HepG2 (cell line): ENCODE results near the gene CCDC183. TPM values are rescaled to one million over a fixed set of nuclear protein-coding genes. Genes with fewer than 3 reads are reported as not detected.

Experiments
- ATAC-seq: fragments of 200-7000 bp; cut with Tn5 transposase; 3 replicates; pipeline ENCODE4 v1.9.1; 2020; ENCODE audit warnings: mild to moderate bottlenecking, moderate library complexity
- BruUV-seq: library from RNA; stranded (reverse); fragments of 400-500 nt; replicated peaks from 2 replicates; lab custom pipeline; 2021; lab: Mats Ljungman, UMichigan
- CTCF ChIA-PET: fragments of 300-600 bp; formaldehyde crosslinking; extraction: SDS; loops from one replicate; lab custom pipeline; 2021; ENCODE audit warnings: low total read pairs, inconsistent platforms, low intra/inter-chr PET ratio; lab: Yijun Ruan, JAX
- POLR2A ChIA-PET: fragments of 350-600 bp; sonication (Branson Sonifier 250); formaldehyde crosslinking; loops from one replicate; lab custom pipeline; 2020; ENCODE audit warnings: antibody characterized with exemption, inconsistent platforms; lab: Yijun Ruan, JAX
- DNase-seq: peaks from one replicate; pipeline ENCODE4 v3.0.0-alpha.2; 2015; ENCODE audit warnings: low spot score
- FAIRE-seq: peaks from 3 replicates; lab custom pipeline; 2011; peaks lifted over from hg19 to GRCh38; lab: Jason Lieb, UNC
- H2AFZ ChIP-seq: one replicate; pipeline ENCODE4 v1.6.1; 2011; ENCODE audit warnings: low read length, inconsistent platforms
- H3K27ac ChIP-seq: fragments of 300-600 bp; 3 replicates; pipeline ENCODE4 v1.8.0; 2011; ENCODE audit warnings: mixed run types, mild to moderate bottlenecking, mixed read lengths, low read length, inconsistent platforms; ENCODE audit not compliant: insufficient read depth; ENCODE audit errors: extremely low read length
- H3K27me3 ChIP-seq, 2 experiments: fragments of 200-600 bp in 1 of 2; 2 replicates in 1 of 2; 3 replicates in 1 of 2; pipeline versions ENCODE4 v1.6.0 to v1.8.0; 2011; ENCODE audit warnings: low read length in 2 of 2, mild to moderate bottlenecking in 2 of 2, moderate library complexity in 2 of 2, inconsistent platforms in 1 of 2; ENCODE audit not compliant: insufficient read depth in 2 of 2, control insufficient read depth in 1 of 2
- H3K36me3 ChIP-seq, 2 experiments: fragments of 200-600 bp in 1 of 2; replicated peaks in 1 of 2; 2 replicates in 1 of 2; 3 replicates in 1 of 2; pipeline versions ENCODE4 v1.5.1 to v1.8.0; 2011; ENCODE audit warnings: low read length in 2 of 2, inconsistent platforms in 1 of 2; ENCODE audit not compliant: insufficient read depth in 2 of 2, control insufficient read depth in 1 of 2
- H3K4me1 ChIP-seq: 2 replicates; pipeline ENCODE4 v1.5.1; 2012; ENCODE audit warnings: low read length, inconsistent platforms; ENCODE audit not compliant: insufficient read depth
- H3K4me2 ChIP-seq: 2 replicates; pipeline ENCODE4 v1.6.0; 2011; ENCODE audit warnings: low read depth, low read length, inconsistent platforms
- H3K4me3 ChIP-seq, 3 experiments: fragments of 200-600 bp in 1 of 3; sonication (generic), shearing (Covaris generic) in 1 of 3; replicated peaks in 1 of 3; 2 replicates each; pipeline ENCODE4 v1.5.1; 2011 to 2016; ENCODE audit warnings: low read length in 3 of 3, inconsistent platforms in 2 of 3, low read depth in 2 of 3, mild to moderate bottlenecking in 2 of 3, control low read depth in 1 of 3, mixed read lengths in 1 of 3; ENCODE audit not compliant: insufficient read depth in 1 of 3
- H3K79me2 ChIP-seq: one replicate; pipeline ENCODE4 v1.6.1; 2011; ENCODE audit warnings: low read length, inconsistent platforms; ENCODE audit not compliant: insufficient read depth
- H3K9ac ChIP-seq: 2 replicates; pipeline ENCODE4 v1.6.0; 2011; ENCODE audit warnings: mild to moderate bottlenecking, low read depth, low read length, inconsistent platforms; ENCODE audit not compliant: insufficient read depth
- H3K9me3 ChIP-seq: 2 replicates; pipeline ENCODE4 v1.5.1; 2012; ENCODE audit warnings: mild to moderate bottlenecking, low read length
- H4K20me1 ChIP-seq: 2 replicates; pipeline ENCODE4 v1.6.0; 2011; ENCODE audit warnings: inconsistent platforms, mild to moderate bottlenecking, low read length, moderate library complexity; ENCODE audit not compliant: insufficient read depth
- CBX2 ChIP-seq, 2 experiments: fragments of 200-600 bp in 1 of 2; sonication (generic); formaldehyde crosslinking in 1 of 2; IDR thresholded peaks; 2 replicates each; pipeline versions ENCODE4 v1.7.0 to v1.8.1; 2018 to 2022; ENCODE audit warnings: low read depth in 2 of 2, low read length in 1 of 2, mild to moderate bottlenecking in 1 of 2, missing genetic modification reagents in 1 of 2
- KDM1A ChIP-seq: IDR thresholded peaks from 2 replicates; pipeline ENCODE4 v1.6.1; 2016; ENCODE audit warnings: missing compliant biosample characterization
- NCOA5 ChIP-seq: sonication (generic); formaldehyde crosslinking; IDR thresholded peaks from 2 replicates; pipeline ENCODE4 v1.4.0; 2020; ENCODE audit warnings: missing genetic modification reagents
- RFXANK ChIP-seq: IDR thresholded peaks from 2 replicates; pipeline ENCODE4 v1.6.1; 2016
- SOX5 ChIP-seq: IDR thresholded peaks from 2 replicates; pipeline ENCODE4 v1.6.1; 2016; ENCODE audit warnings: borderline replicate concordance
- ZBTB42 ChIP-seq: sonication (generic); formaldehyde crosslinking; IDR thresholded peaks from 2 replicates; pipeline ENCODE4 v1.5.0; 2020; ENCODE audit warnings: mild to moderate bottlenecking, missing genetic modification reagents
- ZFP36L2 ChIP-seq: sonication (generic); formaldehyde crosslinking; IDR thresholded peaks from 2 replicates; pipeline ENCODE4 v1.4.0; 2020; ENCODE audit warnings: missing genetic modification reagents
- ZFP37 ChIP-seq: sonication (generic); formaldehyde crosslinking; IDR thresholded peaks from 2 replicates; pipeline ENCODE4 v1.4.0; 2020; ENCODE audit warnings: missing genetic modification reagents, borderline replicate concordance
- ZKSCAN5 ChIP-seq: sonication (generic); formaldehyde crosslinking; IDR thresholded peaks from 2 replicates; pipeline ENCODE4 v1.5.1; 2020; ENCODE audit warnings: mild to moderate bottlenecking, missing genetic modification reagents
- ZKSCAN8 ChIP-seq: IDR thresholded peaks from 2 replicates; pipeline ENCODE4 v1.6.1; 2016; ENCODE audit warnings: borderline replicate concordance, missing genetic modification reagents, missing compliant biosample characterization
- ZNF138 ChIP-seq: sonication (generic); formaldehyde crosslinking; IDR thresholded peaks from 2 replicates; pipeline ENCODE4 v1.5.0; 2020; ENCODE audit warnings: mild to moderate bottlenecking, low read depth, missing genetic modification reagents
- ZNF30 ChIP-seq: sonication (generic); formaldehyde crosslinking; IDR thresholded peaks from 2 replicates; pipeline ENCODE4 v1.5.0; 2020; ENCODE audit warnings: mild to moderate bottlenecking, missing genetic modification reagents
- ZNF446 ChIP-seq: sonication (generic); formaldehyde crosslinking; IDR thresholded peaks from 2 replicates; pipeline ENCODE4 v1.5.0; 2020; ENCODE audit warnings: mild to moderate bottlenecking, missing genetic modification reagents
- ZNF562 ChIP-seq: sonication (generic); formaldehyde crosslinking; IDR thresholded peaks from 2 replicates; pipeline ENCODE4 v1.8.0; 2022; ENCODE audit warnings: missing genetic modification reagents, borderline replicate concordance
- ZNF746 ChIP-seq: sonication (generic); formaldehyde crosslinking; IDR thresholded peaks from 2 replicates; pipeline ENCODE4 v1.8.0; 2022; ENCODE audit warnings: mild to moderate bottlenecking, missing genetic modification reagents
- ZNF891 ChIP-seq: sonication (generic); formaldehyde crosslinking; IDR thresholded peaks from 2 replicates; pipeline ENCODE4 v1.5.0; 2020; ENCODE audit warnings: mild to moderate bottlenecking, missing genetic modification reagents
- WGBS: methylation state at CpG from one replicate; pipeline ENCODE4 v1.1.6; 2017; ENCODE audit warnings: low lambda C conversion rate; 5-methylcytosine and 5-hydroxymethylcytosine counted together
- in situ Hi-C: cut with HindIII; loops from 2 replicates; pipeline ENCODE4 v1.10.0; 2017; ENCODE audit warnings: low pct_unique_long_range_greater_than_20kb; ENCODE audit not compliant: extremely low pct_ligation_motif_present
- intact Hi-C: fragments of 100-400 bp; cut with micrococcal nuclease; formaldehyde crosslinking; loops from one replicate; pipeline ENCODE4 v1.10.0; 2022; ENCODE audit not compliant: unreplicated experiment
- polyA plus RNA-seq, 8 experiments: library from polyadenylated mRNA; depleted of rRNA in 3 of 8; stranded (reverse) in 7 of 8; unstranded in 1 of 8; fragments of >200 nt; fragmentation: Illumina TruSeq in 4 of 8; extraction: Trizol in 4 of 8; gene quantifications; 2 replicates each; pipeline versions ENCODE4 v1.2.1 to v1.2.3, GENCODE V29; 2011 to 2016; ENCODE audit warnings: low read depth in 4 of 8, missing spikeins in 1 of 8, mixed read lengths in 1 of 8; ENCODE audit not compliant: insufficient read depth in 1 of 8
- total RNA-seq, 5 experiments: library from RNA; depleted of rRNA; stranded (reverse); fragments of >200 nt; fragmentation: Illumina TruSeq; extraction: Trizol; gene quantifications; 2 replicates each; pipeline ENCODE4 v1.2.3, GENCODE V29; 2016; ENCODE audit warnings: low read depth in 1 of 5
- TF ChIP-seq, protein P1 (sequence below): sonication (generic); formaldehyde crosslinking; IDR thresholded peaks from 2 replicates; pipeline ENCODE4 v1.5.0; 2020; ENCODE audit warnings: missing genetic modification reagents, mild to moderate bottlenecking, borderline replicate concordance
- TF ChIP-seq, protein P2 (sequence below), 2 experiments: sonication (generic) in 1 of 2; formaldehyde crosslinking in 1 of 2; IDR thresholded peaks; 2 replicates each; pipeline versions ENCODE4 v1.5.1 to v1.6.1; 2011 to 2020; ENCODE audit warnings: borderline replicate concordance in 1 of 2, low read depth in 1 of 2, low read length in 1 of 2, mild to moderate bottlenecking in 1 of 2, missing genetic modification reagents in 1 of 2, moderate library complexity in 1 of 2
- TF ChIP-seq, protein P3 (sequence below): sonication (generic); formaldehyde crosslinking; IDR thresholded peaks from 2 replicates; pipeline ENCODE4 v1.4.0; 2020; ENCODE audit warnings: mild to moderate bottlenecking, low read depth, missing genetic modification reagents

Gene CCDC183
- total and polyA plus RNA-seq, 2 of the 13 experiments (the other 11 are each of a cell fraction or from before 2014, with no cell fraction given): 5.0 to 66.4 TPM

DNA sequence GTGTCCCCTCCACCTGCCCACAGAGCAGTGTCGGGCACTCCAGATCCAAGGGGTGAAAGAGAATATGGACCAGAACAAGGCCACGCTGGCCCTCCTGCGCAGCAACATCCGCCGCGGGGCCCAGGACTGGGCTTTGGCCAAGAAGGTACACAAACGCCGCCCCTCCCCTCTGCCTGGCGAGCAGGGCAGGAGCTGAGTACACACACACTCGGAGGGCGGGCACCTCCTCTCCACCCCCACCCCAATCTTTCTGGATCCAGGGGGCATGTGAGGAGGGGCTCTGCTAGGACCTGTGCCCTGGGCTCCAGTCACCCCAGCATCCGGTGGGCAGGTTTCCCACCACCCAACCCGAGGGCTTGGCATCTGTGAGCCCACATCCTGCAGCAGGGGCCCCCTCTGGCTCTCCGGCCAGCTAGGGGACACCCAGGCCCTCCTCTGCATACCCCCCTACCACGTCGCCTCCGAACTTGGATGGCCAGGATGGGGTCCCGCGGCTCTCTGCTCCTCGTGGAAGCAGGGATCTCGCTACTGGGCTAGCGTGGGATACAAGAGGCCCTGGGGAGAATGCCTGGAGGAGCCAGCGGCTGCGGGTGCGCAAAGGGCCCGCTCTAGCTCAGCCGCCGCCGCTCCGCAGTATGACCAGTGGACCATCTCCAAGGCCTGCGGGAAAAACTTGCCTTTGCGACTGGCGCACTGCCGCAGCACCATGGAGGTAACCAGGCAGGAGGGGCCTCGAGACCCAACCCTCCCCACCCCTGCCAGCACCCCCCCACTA lies 3.1 kb downstream of the CCDC183 start:
- H3K9ac ChIP-seq: peak overlapping the region; percentile 70
- no TSS peak for BruUV-seq
- peak overlapping the region; percentile 84 for H3K27ac ChIP-seq
- POLR2A ChIA-PET: interaction anchor here (0.7 to 2.8 kb wide), 13 partner anchors 9 to 287 kb away, joined by 3 to 35 read pairs (median 5); partner anchors contain the start of genes CLIC3, ENTPD2, MAN1B1 and RABL6
- WGBS: 0% methylated on average over 6 of the region's 35 CpGs
- DNase-seq (peak; percentile 80), ATAC-seq (peak; percentile 62), FAIRE-seq (no peak)
- peaks cover 75% of the 10 kb centered on the region for H3K4me1 ChIP-seq
- CTCF ChIA-PET: no interaction called here
- H3K27me3 ChIP-seq: no peaks in the 10 kb centered on the region
- H2AFZ ChIP-seq: no peak overlapping the region
- intact Hi-C loops: no loop called here
- H4K20me1 ChIP-seq: no peaks in the 10 kb centered on the region; the same call in none of the 2 replicates
- peaks cover 32% of the 10 kb centered on the region for H3K79me2 ChIP-seq
- in situ Hi-C loops: no loop called here
- H3K4me3 ChIP-seq: peak overlapping the region; percentile 57 to 85 (median 75)
- H3K4me2 ChIP-seq: peak overlapping the region; percentile 90
- H3K36me3 ChIP-seq: no peaks in the 10 kb centered on the region; a peak in 2 of 5 replicates
- no peaks in the 10 kb centered on the region for H3K9me3 ChIP-seq
- TF ChIP-seq RFXANK (CRISPR knock-in tag) (no peak), ZFP37 (CRISPR knock-in tag) (peak; percentile 35; the same call in 1 of the 2 replicates), ZKSCAN8 (CRISPR knock-in tag) (no peak), ZNF746 (peak; percentile 95), ZNF562 (no peak), SOX5 (CRISPR knock-in tag) (peak; percentile 68; the same call in 1 of the 2 replicates), ZBTB42 (CRISPR knock-in tag) (peak; percentile 71; the same call in 1 of the 2 replicates), NCOA5 (CRISPR knock-in tag) (no peak), ZNF30 (CRISPR knock-in tag) (no peak), ZFP36L2 (CRISPR knock-in tag) (no peak), ZNF891 (CRISPR knock-in tag) (0 out of 2 replicates have a peak, but pooled peaks have one; percentile 18), ZNF138 (CRISPR knock-in tag) (no peak), KDM1A (CRISPR knock-in tag) (no peak), CBX2 (IDR thresholded peaks at IDR 0.05; ENCODE audit: low read depth, low read length) (no peak), CBX2 (CRISPR knock-in tag; IDR thresholded peaks at IDR 0.05; ENCODE audit: low read depth) (no peak), ZKSCAN5 (no peak), ZNF446 (CRISPR knock-in tag) (0 out of 2 replicates have a peak, but pooled peaks have one; percentile 18)
- TF ChIP-seq, protein P1, sequence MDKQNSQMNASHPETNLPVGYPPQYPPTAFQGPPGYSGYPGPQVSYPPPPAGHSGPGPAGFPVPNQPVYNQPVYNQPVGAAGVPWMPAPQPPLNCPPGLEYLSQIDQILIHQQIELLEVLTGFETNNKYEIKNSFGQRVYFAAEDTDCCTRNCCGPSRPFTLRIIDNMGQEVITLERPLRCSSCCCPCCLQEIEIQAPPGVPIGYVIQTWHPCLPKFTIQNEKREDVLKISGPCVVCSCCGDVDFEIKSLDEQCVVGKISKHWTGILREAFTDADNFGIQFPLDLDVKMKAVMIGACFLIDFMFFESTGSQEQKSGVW (CRISPR knock-in tag): no peak
- TF ChIP-seq, protein P2, sequence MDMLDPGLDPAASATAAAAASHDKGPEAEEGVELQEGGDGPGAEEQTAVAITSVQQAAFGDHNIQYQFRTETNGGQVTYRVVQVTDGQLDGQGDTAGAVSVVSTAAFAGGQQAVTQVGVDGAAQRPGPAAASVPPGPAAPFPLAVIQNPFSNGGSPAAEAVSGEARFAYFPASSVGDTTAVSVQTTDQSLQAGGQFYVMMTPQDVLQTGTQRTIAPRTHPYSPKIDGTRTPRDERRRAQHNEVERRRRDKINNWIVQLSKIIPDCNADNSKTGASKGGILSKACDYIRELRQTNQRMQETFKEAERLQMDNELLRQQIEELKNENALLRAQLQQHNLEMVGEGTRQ (IDR thresholded peaks at IDR 0.05; ENCODE audit: low read depth, low read length): no peak
- TF ChIP-seq, protein P2 (CRISPR knock-in tag; IDR thresholded peaks at IDR 0.05; ENCODE audit: borderline replicate concordance): no peak; the same call in 1 of the 2 replicates
- TF ChIP-seq, protein P3, sequence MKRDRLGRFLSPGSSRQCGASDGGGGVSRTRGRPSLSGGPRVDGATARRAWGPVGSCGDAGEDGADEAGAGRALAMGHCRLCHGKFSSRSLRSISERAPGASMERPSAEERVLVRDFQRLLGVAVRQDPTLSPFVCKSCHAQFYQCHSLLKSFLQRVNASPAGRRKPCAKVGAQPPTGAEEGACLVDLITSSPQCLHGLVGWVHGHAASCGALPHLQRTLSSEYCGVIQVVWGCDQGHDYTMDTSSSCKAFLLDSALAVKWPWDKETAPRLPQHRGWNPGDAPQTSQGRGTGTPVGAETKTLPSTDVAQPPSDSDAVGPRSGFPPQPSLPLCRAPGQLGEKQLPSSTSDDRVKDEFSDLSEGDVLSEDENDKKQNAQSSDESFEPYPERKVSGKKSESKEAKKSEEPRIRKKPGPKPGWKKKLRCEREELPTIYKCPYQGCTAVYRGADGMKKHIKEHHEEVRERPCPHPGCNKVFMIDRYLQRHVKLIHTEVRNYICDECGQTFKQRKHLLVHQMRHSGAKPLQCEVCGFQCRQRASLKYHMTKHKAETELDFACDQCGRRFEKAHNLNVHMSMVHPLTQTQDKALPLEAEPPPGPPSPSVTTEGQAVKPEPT: no peak
